MM.1S (cell line): ENCODE results near the gene AMOTL1.

ENCODE experiments used
- EZH2 ChIP-seq: fragments of 300-600 bp; sonication (generic); optimal IDR thresholded peaks from 2 replicates; pipeline ENCODE3; 2017; ENCODE audit warnings: low read depth, mild to moderate bottlenecking, antibody characterized with exemption, low read length, mixed read lengths
- TF ChIP-seq, protein P1 (sequence below): fragments of 300-600 bp; sonication (generic); IDR thresholded peaks from 2 replicates; pipeline ENCODE4 v1.5.1; 2016; ENCODE audit warnings: antibody characterized with exemption, low read length, mixed read lengths

DNA sequence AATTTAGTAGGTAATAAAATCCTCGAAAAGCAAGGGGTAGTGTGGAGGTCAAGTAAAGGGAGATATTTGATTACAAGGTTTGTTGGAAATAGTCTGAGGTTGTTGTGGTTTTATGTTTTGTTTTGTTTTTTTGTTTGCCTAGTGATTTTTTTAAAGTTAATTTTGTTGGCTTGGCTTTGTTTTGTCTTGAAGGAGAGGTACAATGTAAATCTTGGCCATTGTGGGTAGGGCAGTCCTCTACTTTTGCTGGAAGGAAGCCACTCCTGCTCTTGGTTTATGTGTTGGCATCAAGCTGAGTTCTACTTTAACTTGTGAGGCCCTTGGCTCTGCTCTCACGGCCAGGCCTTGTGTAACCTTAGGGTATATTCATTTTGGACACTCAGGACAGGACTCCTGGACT lies 3.2 kb downstream of the AMOTL1 start:
- TF ChIP-seq, protein P1, sequence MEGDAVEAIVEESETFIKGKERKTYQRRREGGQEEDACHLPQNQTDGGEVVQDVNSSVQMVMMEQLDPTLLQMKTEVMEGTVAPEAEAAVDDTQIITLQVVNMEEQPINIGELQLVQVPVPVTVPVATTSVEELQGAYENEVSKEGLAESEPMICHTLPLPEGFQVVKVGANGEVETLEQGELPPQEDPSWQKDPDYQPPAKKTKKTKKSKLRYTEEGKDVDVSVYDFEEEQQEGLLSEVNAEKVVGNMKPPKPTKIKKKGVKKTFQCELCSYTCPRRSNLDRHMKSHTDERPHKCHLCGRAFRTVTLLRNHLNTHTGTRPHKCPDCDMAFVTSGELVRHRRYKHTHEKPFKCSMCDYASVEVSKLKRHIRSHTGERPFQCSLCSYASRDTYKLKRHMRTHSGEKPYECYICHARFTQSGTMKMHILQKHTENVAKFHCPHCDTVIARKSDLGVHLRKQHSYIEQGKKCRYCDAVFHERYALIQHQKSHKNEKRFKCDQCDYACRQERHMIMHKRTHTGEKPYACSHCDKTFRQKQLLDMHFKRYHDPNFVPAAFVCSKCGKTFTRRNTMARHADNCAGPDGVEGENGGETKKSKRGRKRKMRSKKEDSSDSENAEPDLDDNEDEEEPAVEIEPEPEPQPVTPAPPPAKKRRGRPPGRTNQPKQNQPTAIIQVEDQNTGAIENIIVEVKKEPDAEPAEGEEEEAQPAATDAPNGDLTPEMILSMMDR = no peak
- TF ChIP-seq EZH2 = no peak
